ENCODE data around the gene FCN2.

FCN2 gene

DNA sequence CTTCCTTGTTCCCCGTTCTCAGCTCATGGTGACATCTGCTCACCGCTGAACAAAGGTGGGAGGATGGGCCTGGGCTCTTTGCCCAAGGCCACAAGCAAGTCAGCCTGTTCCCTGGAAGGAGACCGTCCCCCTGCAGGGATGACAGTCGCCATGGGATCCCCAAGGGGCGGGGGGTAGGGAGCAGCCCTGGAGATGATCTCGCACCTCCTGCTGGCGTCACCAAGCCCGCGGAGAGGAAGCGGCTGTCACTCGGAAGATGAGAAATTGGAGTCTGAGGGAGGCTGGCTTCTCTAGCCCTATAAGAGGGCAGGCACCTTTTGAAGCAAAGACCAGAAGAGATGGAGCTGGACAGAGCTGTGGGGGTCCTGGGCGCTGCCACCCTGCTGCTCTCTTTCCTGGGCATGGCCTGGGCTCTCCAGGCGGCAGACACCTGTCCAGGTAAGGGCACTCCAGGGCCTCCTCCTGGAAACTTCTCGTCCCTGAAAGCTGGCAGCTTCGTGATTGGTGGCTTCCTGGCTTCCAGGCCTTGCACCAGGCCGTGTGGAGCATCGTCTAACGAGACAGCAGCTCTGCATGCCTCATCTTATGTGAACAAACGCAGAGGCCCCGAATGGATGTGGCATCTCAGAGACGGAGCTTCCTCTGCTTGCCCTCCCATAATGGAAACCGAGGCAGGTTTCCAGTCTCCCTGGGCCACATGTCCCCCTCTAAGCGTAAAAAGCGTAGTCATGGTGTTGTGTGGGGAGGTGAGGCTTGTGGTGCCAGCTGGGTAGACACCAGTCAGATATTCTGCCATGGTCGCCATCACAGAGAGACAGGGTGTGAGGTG is at the start of gene FCN2:
Gene FCN2 (plus strand): TSS at position 327 of the 829 bp plus-strand sequence. CDS start 12 bp downstream, at position 339.
- Histone ChIP-seq H3K27ac (ENCODE audit: low read depth, low read length) (no peak within 1 kb of the TSS), H3K4me1 (ENCODE audit: control insufficient read depth, insufficient read depth, low read length) (no peaks in the 10 kb centered on the region), H3K27me3 (ENCODE audit: control insufficient read depth, insufficient read depth, low read length) (no peaks in the 10 kb centered on the region), H3K9ac (ENCODE audit: low read length) (no peak within 1 kb of the TSS), H3K4me3 (ENCODE audit: low read depth, low read length) (no peak within 1 kb of the TSS), H3K36me3 (ENCODE audit: control insufficient read depth, insufficient read depth, low read length) (no peaks in the 10 kb centered on the region), H3K9me3 (ENCODE audit: control insufficient read depth, insufficient read depth, low read depth, low read length) (no peaks in the 10 kb centered on the region)

GRCh38 chr9:134830926-134831720 is 49.5 kb upstream of the FCN2 start:
- H3K27me3 ChIP-seq (ENCODE audit: control insufficient read depth, insufficient read depth, low read length): no peaks in the 10 kb centered on the region
- peaks cover 23% of the 10 kb centered on the region for H3K36me3 ChIP-seq (ENCODE audit: control insufficient read depth, insufficient read depth, low read length)
- H3K9ac ChIP-seq (ENCODE audit: low read length): no peak overlapping the region
- no peak overlapping the region for H3K27ac ChIP-seq (ENCODE audit: low read depth, low read length)
- H3K4me1 ChIP-seq (ENCODE audit: control insufficient read depth, insufficient read depth, low read length): no peaks in the 10 kb centered on the region
- H3K9me3 ChIP-seq (ENCODE audit: control insufficient read depth, insufficient read depth, low read depth, low read length): no peaks in the 10 kb centered on the region
- H3K4me3 ChIP-seq (ENCODE audit: low read depth, low read length): no peak overlapping the region

DNA sequence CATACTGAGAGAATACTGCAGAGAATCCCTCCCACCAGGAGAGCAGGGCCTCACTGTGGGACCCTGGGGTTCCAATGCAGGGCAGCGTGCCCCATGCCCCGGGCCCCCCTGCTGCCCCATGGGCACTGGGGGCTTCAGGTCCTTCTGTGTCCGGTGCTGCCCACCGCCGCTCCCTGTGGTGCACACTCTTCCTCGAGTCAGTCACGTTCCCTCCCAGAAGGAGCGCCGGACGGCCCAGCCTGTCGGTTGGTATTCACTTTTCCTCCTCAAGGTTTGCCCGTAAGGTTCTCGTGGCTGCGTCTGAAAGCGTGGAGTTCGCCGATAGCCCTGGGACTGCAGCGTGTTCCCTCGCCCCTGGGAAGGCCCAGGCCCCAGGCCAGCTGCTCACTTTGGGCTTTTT is 48.1 kb upstream of the FCN2 start:
- no peak overlapping the region for H3K4me3 ChIP-seq (ENCODE audit: low read depth, low read length)
- H3K9ac ChIP-seq (ENCODE audit: low read length): no peak overlapping the region
- H3K36me3 ChIP-seq (ENCODE audit: control insufficient read depth, insufficient read depth, low read length): peaks cover 28% of the 10 kb centered on the region
- H3K4me1 ChIP-seq (ENCODE audit: control insufficient read depth, insufficient read depth, low read length): no peaks in the 10 kb centered on the region
- no peaks in the 10 kb centered on the region for H3K27me3 ChIP-seq (ENCODE audit: control insufficient read depth, insufficient read depth, low read length)
- no peaks in the 10 kb centered on the region for H3K9me3 ChIP-seq (ENCODE audit: control insufficient read depth, insufficient read depth, low read depth, low read length)
- H3K27ac ChIP-seq (ENCODE audit: low read depth, low read length): no peak overlapping the region

DNA sequence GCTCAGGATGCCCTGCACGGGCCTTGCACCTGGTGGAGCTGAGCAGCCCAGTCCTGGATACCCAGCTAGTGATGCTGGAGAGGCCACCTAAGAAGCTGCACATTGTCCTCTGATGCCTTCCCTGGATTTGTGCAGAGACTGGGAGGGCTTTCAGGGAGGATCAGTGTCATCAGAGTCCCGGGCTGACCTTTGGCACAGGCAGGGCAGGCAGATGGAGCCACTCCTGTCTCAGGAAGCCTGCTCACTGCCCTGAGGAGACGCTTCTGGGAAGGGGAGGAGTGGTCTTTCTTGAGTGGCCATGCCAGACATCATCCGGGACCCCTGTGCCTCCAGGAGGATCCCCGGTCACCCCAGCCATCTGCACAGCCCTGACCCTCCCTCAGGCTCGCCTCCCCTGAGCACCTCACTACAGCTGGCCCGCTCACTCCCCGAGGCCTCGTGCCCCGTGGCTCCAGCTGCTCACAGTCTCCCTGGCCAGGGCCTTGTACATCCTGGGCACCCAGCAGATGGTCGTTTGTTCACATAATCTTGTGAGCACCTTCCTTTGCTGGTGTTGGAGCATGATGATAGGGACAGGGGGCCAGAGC is 47.2 kb upstream of the FCN2 start:
- Histone ChIP-seq H3K27ac (ENCODE audit: low read depth, low read length) (no peak overlapping the region), H3K9me3 (ENCODE audit: control insufficient read depth, insufficient read depth, low read depth, low read length) (no peaks in the 10 kb centered on the region), H3K27me3 (ENCODE audit: control insufficient read depth, insufficient read depth, low read length) (no peaks in the 10 kb centered on the region), H3K4me3 (ENCODE audit: low read depth, low read length) (no peak overlapping the region), H3K4me1 (ENCODE audit: control insufficient read depth, insufficient read depth, low read length) (no peaks in the 10 kb centered on the region), H3K9ac (ENCODE audit: low read length) (no peak overlapping the region), H3K36me3 (ENCODE audit: control insufficient read depth, insufficient read depth, low read length) (peaks cover 23% of the 10 kb centered on the region)

- no peaks in the 10 kb centered on the region for H3K9me3 ChIP-seq (ENCODE audit: control insufficient read depth, insufficient read depth, low read depth, low read length)
- H3K27ac ChIP-seq (ENCODE audit: low read depth, low read length): no peak overlapping the region
- no peaks in the 10 kb centered on the region for H3K27me3 ChIP-seq (ENCODE audit: control insufficient read depth, insufficient read depth, low read length)
- H3K4me1 ChIP-seq (ENCODE audit: control insufficient read depth, insufficient read depth, low read length): no peaks in the 10 kb centered on the region
- peaks cover 16% of the 10 kb centered on the region; the same call in 1 of the 2 replicates for H3K36me3 ChIP-seq (ENCODE audit: control insufficient read depth, insufficient read depth, low read length)
- H3K4me3 ChIP-seq (ENCODE audit: low read depth, low read length): no peak overlapping the region
- H3K9ac ChIP-seq (ENCODE audit: low read length): no peak overlapping the region
Observed at GRCh38 chr9:134834217-134834956, 46.2 kb upstream of the FCN2 start.

GRCh38 chr9:134834957-134835419 is 45.6 kb upstream of the FCN2 start:
- no peaks in the 10 kb centered on the region for H3K27me3 ChIP-seq (ENCODE audit: control insufficient read depth, insufficient read depth, low read length)
- H3K36me3 ChIP-seq (ENCODE audit: control insufficient read depth, insufficient read depth, low read length): peaks cover 16% of the 10 kb centered on the region; the same call in 1 of the 2 replicates
- H3K9ac ChIP-seq (ENCODE audit: low read length): no peak overlapping the region
- H3K4me3 ChIP-seq (ENCODE audit: low read depth, low read length): no peak overlapping the region
- H3K27ac ChIP-seq (ENCODE audit: low read depth, low read length): no peak overlapping the region
- H3K4me1 ChIP-seq (ENCODE audit: control insufficient read depth, insufficient read depth, low read length): no peaks in the 10 kb centered on the region
- H3K9me3 ChIP-seq (ENCODE audit: control insufficient read depth, insufficient read depth, low read depth, low read length): no peaks in the 10 kb centered on the region

DNA sequence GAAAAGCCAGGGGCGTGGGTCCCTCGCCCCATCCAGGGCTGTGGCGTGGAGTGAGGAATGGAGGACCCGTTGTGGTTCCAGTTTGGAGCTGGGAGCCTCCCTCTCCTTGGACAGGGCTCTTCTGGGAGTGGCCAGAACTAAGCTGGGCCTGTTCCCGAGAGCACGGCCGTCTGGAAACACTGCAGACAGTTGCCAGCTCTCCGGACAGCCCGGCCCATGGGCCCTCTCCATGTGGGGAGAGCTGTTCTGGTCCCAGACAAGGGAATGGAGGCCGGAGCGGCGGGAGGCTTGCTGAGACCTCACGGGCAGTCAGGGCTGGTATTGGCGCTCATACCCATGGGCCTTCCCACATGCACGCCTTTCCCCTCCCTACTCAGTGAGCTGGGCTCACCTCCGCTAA is 45.2 kb upstream of the FCN2 start:
- Histone ChIP-seq H3K9me3 (ENCODE audit: control insufficient read depth, insufficient read depth, low read depth, low read length) (no peaks in the 10 kb centered on the region), H3K4me1 (ENCODE audit: control insufficient read depth, insufficient read depth, low read length) (no peaks in the 10 kb centered on the region), H3K4me3 (ENCODE audit: low read depth, low read length) (no peak overlapping the region), H3K36me3 (ENCODE audit: control insufficient read depth, insufficient read depth, low read length) (peaks cover 16% of the 10 kb centered on the region; the same call in 1 of the 2 replicates), H3K9ac (ENCODE audit: low read length) (no peak overlapping the region), H3K27me3 (ENCODE audit: control insufficient read depth, insufficient read depth, low read length) (no peaks in the 10 kb centered on the region), H3K27ac (ENCODE audit: low read depth, low read length) (no peak overlapping the region)

DNA sequence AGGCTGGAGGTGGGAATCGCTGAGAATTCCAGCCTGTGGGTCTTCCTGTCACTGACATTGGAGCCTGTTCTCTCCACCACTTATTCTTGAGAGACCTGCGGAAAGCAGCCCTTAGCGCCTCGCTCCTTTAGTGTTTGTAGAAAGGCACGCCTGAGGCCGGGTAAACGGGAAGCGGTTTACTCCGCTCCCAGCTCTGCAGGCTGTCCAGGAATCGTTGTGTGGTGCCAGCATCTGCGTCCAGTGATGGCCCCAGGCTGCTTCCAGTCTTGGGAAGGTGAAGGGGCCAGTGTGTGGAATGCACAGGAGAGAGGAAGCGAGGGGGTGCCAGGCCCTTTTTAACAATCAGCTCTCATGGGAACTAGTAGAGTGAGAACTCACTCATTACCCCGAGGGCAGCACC is 44.6 kb upstream of the FCN2 start:
- H3K4me1 ChIP-seq (ENCODE audit: control insufficient read depth, insufficient read depth, low read length): no peaks in the 10 kb centered on the region
- no peak overlapping the region for H3K27ac ChIP-seq (ENCODE audit: low read depth, low read length)
- peaks cover 16% of the 10 kb centered on the region; the same call in 1 of the 2 replicates for H3K36me3 ChIP-seq (ENCODE audit: control insufficient read depth, insufficient read depth, low read length)
- H3K4me3 ChIP-seq (ENCODE audit: low read depth, low read length): no peak overlapping the region
- no peaks in the 10 kb centered on the region for H3K27me3 ChIP-seq (ENCODE audit: control insufficient read depth, insufficient read depth, low read length)
- H3K9ac ChIP-seq (ENCODE audit: low read length): no peak overlapping the region
- H3K9me3 ChIP-seq (ENCODE audit: control insufficient read depth, insufficient read depth, low read depth, low read length): no peaks in the 10 kb centered on the region

- no peak overlapping the region for H3K4me3 ChIP-seq (ENCODE audit: low read depth, low read length)
- H3K27me3 ChIP-seq (ENCODE audit: control insufficient read depth, insufficient read depth, low read length): no peaks in the 10 kb centered on the region
- H3K9me3 ChIP-seq (ENCODE audit: control insufficient read depth, insufficient read depth, low read depth, low read length): no peaks in the 10 kb centered on the region
- no peak overlapping the region for H3K27ac ChIP-seq (ENCODE audit: low read depth, low read length)
- H3K9ac ChIP-seq (ENCODE audit: low read length): no peak overlapping the region
- no peaks in the 10 kb centered on the region for H3K4me1 ChIP-seq (ENCODE audit: control insufficient read depth, insufficient read depth, low read length)
- H3K36me3 ChIP-seq (ENCODE audit: control insufficient read depth, insufficient read depth, low read length): peaks cover 18% of the 10 kb centered on the region; the same call in 1 of the 2 replicates
Observed at GRCh38 chr9:134836406-134836970, 44.1 kb upstream of the FCN2 start.

- Histone ChIP-seq H3K9me3 (ENCODE audit: control insufficient read depth, insufficient read depth, low read depth, low read length) (no peaks in the 10 kb centered on the region), H3K27ac (ENCODE audit: low read depth, low read length) (no peak overlapping the region), H3K36me3 (ENCODE audit: control insufficient read depth, insufficient read depth, low read length) (peaks cover 22% of the 10 kb centered on the region; the same call in 1 of the 2 replicates), H3K4me3 (ENCODE audit: low read depth, low read length) (no peak overlapping the region), H3K9ac (ENCODE audit: low read length) (no peak overlapping the region), H3K27me3 (ENCODE audit: control insufficient read depth, insufficient read depth, low read length) (no peaks in the 10 kb centered on the region), H3K4me1 (ENCODE audit: control insufficient read depth, insufficient read depth, low read length) (no peaks in the 10 kb centered on the region)
Observed at GRCh38 chr9:134837529-134837928, 43.1 kb upstream of the FCN2 start.
